ENCODE measurements around the gene FKRP. TPM values are rescaled to one million over a fixed set of nuclear protein-coding genes. Genes with fewer than 3 reads are reported as not detected.

The FKRP gene
- total RNA-seq, 1 donor, result 12.4 TPM

- Histone ChIP-seq H3K27me3 (ENCODE audit: insufficient read depth, low read length) (no peaks in the 10 kb centered on the region), H3K9me3 (ENCODE audit: low read depth, low read length) (no peaks in the 10 kb centered on the region), H3K4me1 (ENCODE audit: insufficient read depth, low read length) (peaks cover 53% of the 10 kb centered on the region), H3K4me3 (ENCODE audit: low read length) (no peak overlapping the region)
Observed at GRCh38 chr19:46725036-46725820, 20.6 kb upstream of the FKRP start.

GRCh38 chr19:46725859-46726393 is 19.9 kb upstream of the FKRP start:
- Histone ChIP-seq H3K9me3 (ENCODE audit: low read depth, low read length) (no peaks in the 10 kb centered on the region), H3K27me3 (ENCODE audit: insufficient read depth, low read length) (no peaks in the 10 kb centered on the region), H3K4me3 (ENCODE audit: low read length) (no peak overlapping the region), H3K4me1 (ENCODE audit: insufficient read depth, low read length) (peaks cover 53% of the 10 kb centered on the region)

GRCh38 chr19:46726551-46726950 is 19.3 kb upstream of the FKRP start:
- H3K4me1 ChIP-seq (ENCODE audit: insufficient read depth, low read length), result peaks cover 56% of the 10 kb centered on the region
- no peaks in the 10 kb centered on the region for H3K9me3 ChIP-seq (ENCODE audit: low read depth, low read length)
- H3K27me3 ChIP-seq (ENCODE audit: insufficient read depth, low read length), result no peaks in the 10 kb centered on the region
- no peak overlapping the region for H3K4me3 ChIP-seq (ENCODE audit: low read length)

- no peaks in the 10 kb centered on the region for H3K27me3 ChIP-seq (ENCODE audit: insufficient read depth, low read length)
- H3K9me3 ChIP-seq (ENCODE audit: low read depth, low read length), result no peaks in the 10 kb centered on the region
- H3K4me3 ChIP-seq (ENCODE audit: low read length), result no peak overlapping the region
- H3K4me1 ChIP-seq (ENCODE audit: insufficient read depth, low read length), result peaks cover 56% of the 10 kb centered on the region
Observed at GRCh38 chr19:46726971-46727501, 18.8 kb upstream of the FKRP start.

GRCh38 chr19:46727757-46728156 is 18.1 kb upstream of the FKRP start:
- H3K4me3 ChIP-seq (ENCODE audit: low read length), result no peak overlapping the region
- H3K27me3 ChIP-seq (ENCODE audit: insufficient read depth, low read length), result no peaks in the 10 kb centered on the region
- no peaks in the 10 kb centered on the region for H3K9me3 ChIP-seq (ENCODE audit: low read depth, low read length)
- H3K4me1 ChIP-seq (ENCODE audit: insufficient read depth, low read length), result peaks cover 56% of the 10 kb centered on the region

- Histone ChIP-seq H3K27me3 (ENCODE audit: insufficient read depth, low read length) (no peaks in the 10 kb centered on the region), H3K9me3 (ENCODE audit: low read depth, low read length) (no peaks in the 10 kb centered on the region), H3K4me3 (ENCODE audit: low read length) (no peak overlapping the region), H3K4me1 (ENCODE audit: insufficient read depth, low read length) (peaks cover 56% of the 10 kb centered on the region)
Observed at GRCh38 chr19:46728208-46728607, 17.6 kb upstream of the FKRP start.

- H3K4me1 ChIP-seq (ENCODE audit: insufficient read depth, low read length), result peaks cover 55% of the 10 kb centered on the region
- H3K27me3 ChIP-seq (ENCODE audit: insufficient read depth, low read length), result no peaks in the 10 kb centered on the region
- H3K9me3 ChIP-seq (ENCODE audit: low read depth, low read length), result no peaks in the 10 kb centered on the region
- no peak overlapping the region for H3K4me3 ChIP-seq (ENCODE audit: low read length)
Observed at GRCh38 chr19:46728693-46729339, 17.0 kb upstream of the FKRP start.

GRCh38 chr19:46729696-46730095 is 16.2 kb upstream of the FKRP start:
- H3K4me1 ChIP-seq (ENCODE audit: insufficient read depth, low read length), result peaks cover 64% of the 10 kb centered on the region
- no peak overlapping the region for H3K4me3 ChIP-seq (ENCODE audit: low read length)
- no peaks in the 10 kb centered on the region for H3K27me3 ChIP-seq (ENCODE audit: insufficient read depth, low read length)

GRCh38 chr19:46730187-46730586 is 15.7 kb upstream of the FKRP start:
- Histone ChIP-seq H3K4me1 (ENCODE audit: insufficient read depth, low read length) (peaks cover 69% of the 10 kb centered on the region), H3K27me3 (ENCODE audit: insufficient read depth, low read length) (no peaks in the 10 kb centered on the region), H3K9me3 (ENCODE audit: low read depth, low read length) (no peaks in the 10 kb centered on the region), H3K4me3 (ENCODE audit: low read length) (no peak overlapping the region)

More at GRCh38 chr19:46729696-46730095, 16.2 kb upstream of the FKRP start:
- no peaks in the 10 kb centered on the region for H3K9me3 ChIP-seq (ENCODE audit: low read depth, low read length)

- no peaks in the 10 kb centered on the region for H3K27me3 ChIP-seq (ENCODE audit: insufficient read depth, low read length)
- peaks cover 73% of the 10 kb centered on the region for H3K4me1 ChIP-seq (ENCODE audit: insufficient read depth, low read length)
- no peaks in the 10 kb centered on the region for H3K9me3 ChIP-seq (ENCODE audit: low read depth, low read length)
- H3K4me3 ChIP-seq (ENCODE audit: low read length), result no peak overlapping the region
Observed at GRCh38 chr19:46730595-46730994, 15.3 kb upstream of the FKRP start.

- Histone ChIP-seq H3K4me3 (ENCODE audit: low read length) (peak overlapping the region; percentile 13), H3K4me1 (ENCODE audit: insufficient read depth, low read length) (peaks cover 73% of the 10 kb centered on the region), H3K27me3 (ENCODE audit: insufficient read depth, low read length) (no peaks in the 10 kb centered on the region)
Observed at GRCh38 chr19:46731007-46731501, 14.8 kb upstream of the FKRP start.

GRCh38 chr19:46731584-46731983 is 14.3 kb upstream of the FKRP start:
- Histone ChIP-seq H3K4me1 (ENCODE audit: insufficient read depth, low read length) (peaks cover 77% of the 10 kb centered on the region), H3K9me3 (ENCODE audit: low read depth, low read length) (no peaks in the 10 kb centered on the region), H3K27me3 (ENCODE audit: insufficient read depth, low read length) (no peaks in the 10 kb centered on the region), H3K4me3 (ENCODE audit: low read length) (peak overlapping the region; percentile 13)

More at GRCh38 chr19:46731007-46731501, 14.8 kb upstream of the FKRP start:
- H3K9me3 ChIP-seq (ENCODE audit: low read depth, low read length), result no peaks in the 10 kb centered on the region

GRCh38 chr19:46732172-46732938 is 13.5 kb upstream of the FKRP start:
- peaks cover 83% of the 10 kb centered on the region for H3K4me1 ChIP-seq (ENCODE audit: insufficient read depth, low read length)
- no peaks in the 10 kb centered on the region for H3K27me3 ChIP-seq (ENCODE audit: insufficient read depth, low read length)
- no peaks in the 10 kb centered on the region for H3K9me3 ChIP-seq (ENCODE audit: low read depth, low read length)
- no peak overlapping the region for H3K4me3 ChIP-seq (ENCODE audit: low read length)

GRCh38 chr19:46732966-46733689 is 12.7 kb upstream of the FKRP start:
- Histone ChIP-seq H3K4me3 (ENCODE audit: low read length) (no peak overlapping the region), H3K4me1 (ENCODE audit: insufficient read depth, low read length) (peaks cover 83% of the 10 kb centered on the region), H3K9me3 (ENCODE audit: low read depth, low read length) (no peaks in the 10 kb centered on the region), H3K27me3 (ENCODE audit: insufficient read depth, low read length) (no peaks in the 10 kb centered on the region)

Measured in mononuclear cell (primary cell).